K562 (cell line): ENCODE measurements around the gene TMEM39B. TPM values are rescaled to one million over a fixed set of nuclear protein-coding genes. Genes with fewer than 3 reads are reported as not detected.

Experiments used
- ATAC-seq: fragments of 200-7000 bp; cut with Tn5 transposase; 3 replicates; pipeline ENCODE4 v1.9.1; 2020; ENCODE audit warnings: moderate library complexity
- BruUV-seq: library from RNA; stranded (reverse); fragments of 400-500 nt; replicated peaks from 2 replicates; lab custom pipeline; 2021; lab: Mats Ljungman, UMichigan
- CTCF ChIA-PET: fragments of 300-600 bp; formaldehyde crosslinking; extraction: SDS; loops from one replicate; lab custom pipeline; 2021; ENCODE audit warnings: low intra/inter-chr PET ratio; lab: Yijun Ruan, JAX
- POLR2A ChIA-PET: fragments of 300-600, 350-650 bp; sonication (Branson Sonifier 250); formaldehyde crosslinking; extraction: SDS; loops from one replicate; lab custom pipeline; 2021; ENCODE audit warnings: antibody characterized with exemption, inconsistent platforms; lab: Yijun Ruan, JAX
- DNase-seq, 4 experiments: peaks; one replicate each; pipeline versions ENCODE4 v3.0.0 to v3.0.0-alpha.2; 2011 to 2018; ENCODE audit warnings: low spot score in 3 of 4, mixed read lengths in 3 of 4; ENCODE audit errors: extremely low read depth in 1 of 4
- FAIRE-seq: peaks from 2 replicates; lab custom pipeline; 2011; peaks lifted over from hg19 to GRCh38; lab: Jason Lieb, UNC
- H2AFZ ChIP-seq: 2 replicates; pipeline ENCODE4 v1.6.0; 2011; ENCODE audit warnings: low read depth, low read length, control low read depth, inconsistent platforms
- H3K27ac ChIP-seq: fragments of 200-600 bp; 3 replicates; pipeline ENCODE4 v1.8.0; 2011; ENCODE audit warnings: low read depth, mild to moderate bottlenecking, control low read depth, inconsistent platforms, low read length, moderate library complexity, mixed read lengths; ENCODE audit errors: extremely low read depth
- H3K27me3 ChIP-seq, 2 experiments: fragments of 300-600 bp in 1 of 2; 2 replicates in 1 of 2; 3 replicates in 1 of 2; pipeline versions ENCODE4 v1.6.0 to v1.8.0; 2011; ENCODE audit warnings: inconsistent platforms in 2 of 2, low read length in 2 of 2, mild to moderate bottlenecking in 1 of 2, mixed read lengths in 1 of 2, moderate library complexity in 1 of 2; ENCODE audit not compliant: control insufficient read depth in 2 of 2, insufficient read depth in 2 of 2
- H3K36me3 ChIP-seq: fragments of 300-600 bp; 3 replicates; pipeline ENCODE4 v1.8.0; 2011; ENCODE audit warnings: mild to moderate bottlenecking, low read length, inconsistent platforms; ENCODE audit not compliant: control insufficient read depth, insufficient read depth
- H3K4me1 ChIP-seq, 2 experiments: fragments of 200-600 bp in 1 of 2; replicated peaks in 1 of 2; 2 replicates in 1 of 2; 3 replicates in 1 of 2; pipeline versions ENCODE4 v1.5.1 to v1.8.0; 2011; ENCODE audit warnings: inconsistent platforms in 2 of 2, low read length in 2 of 2, mild to moderate bottlenecking in 1 of 2, mixed read lengths in 1 of 2, moderate library complexity in 1 of 2; ENCODE audit not compliant: control insufficient read depth in 2 of 2, insufficient read depth in 2 of 2
- H3K4me2 ChIP-seq: 2 replicates; pipeline ENCODE4 v1.6.1; 2011; ENCODE audit warnings: low read length, control low read depth, inconsistent platforms, mixed read lengths; ENCODE audit not compliant: insufficient read depth
- H3K4me3 ChIP-seq: fragments of 200-600 bp; sonication (generic), shearing (Covaris generic); 2 replicates; pipeline ENCODE4 v1.5.1; 2016; ENCODE audit warnings: control low read depth, inconsistent platforms
- H3K79me2 ChIP-seq: fragments of 200-600 bp; 3 replicates; pipeline ENCODE4 v1.8.0; 2011; ENCODE audit warnings: low read length, inconsistent platforms; ENCODE audit not compliant: control insufficient read depth, insufficient read depth
- H3K9ac ChIP-seq, 2 experiments: 2 replicates each; pipeline versions ENCODE4 v1.6.0 to v1.6.1; 2011; ENCODE audit warnings: low read depth in 2 of 2, low read length in 2 of 2, control low read depth in 1 of 2, inconsistent platforms in 1 of 2, mild to moderate bottlenecking in 1 of 2, mixed read lengths in 1 of 2; ENCODE audit not compliant: insufficient read depth in 1 of 2
- H3K9me1 ChIP-seq: one replicate; pipeline ENCODE4 v1.6.0; 2011; ENCODE audit warnings: inconsistent platforms, mild to moderate bottlenecking, low read length, moderate library complexity; ENCODE audit not compliant: control insufficient read depth, insufficient read depth
- H3K9me3 ChIP-seq: replicated peaks from 2 replicates; pipeline ENCODE4 v1.5.1; 2011; ENCODE audit warnings: low read depth, low read length, inconsistent platforms; ENCODE audit not compliant: control insufficient read depth, insufficient read depth
- H4K20me1 ChIP-seq: replicated peaks from 2 replicates; pipeline ENCODE4 v1.6.1; 2011; ENCODE audit warnings: low read length, inconsistent platforms, mixed read lengths; ENCODE audit not compliant: control insufficient read depth, insufficient read depth
- ERF ChIP-seq: fragments of 450-650 bp; formaldehyde crosslinking; IDR thresholded peaks from 2 replicates; pipeline ENCODE4 v1.4.0; 2020; ENCODE audit warnings: mild to moderate bottlenecking, mixed read lengths
- GABPA ChIP-seq: fragments of 200-800 bp; sonication (Bioruptor generic); conservative IDR thresholded peaks from 2 replicates; pipeline ENCODE4 v1.6.1; 2016; ENCODE audit warnings: low read depth, missing genetic modification characterization, missing compliant biosample characterization
- NFIC ChIP-seq: fragments of 450-650 bp; IDR thresholded peaks from 2 replicates; pipeline ENCODE4 v1.6.1; 2017; ENCODE audit warnings: mild to moderate bottlenecking, inconsistent platforms
- RFX1 ChIP-seq: fragments of 450-650 bp; IDR thresholded peaks from 2 replicates; pipeline ENCODE4 v1.6.1; 2016; ENCODE audit warnings: mild to moderate bottlenecking, moderate library complexity
- RFX7 ChIP-seq: fragments of 250-450 bp; sonication (Bioruptor Pico); IDR thresholded peaks from 2 replicates; pipeline ENCODE4 v1.5.1; 2021; ENCODE audit warnings: mild to moderate bottlenecking
- TAF7 ChIP-seq: fragments of 450-650 bp; IDR thresholded peaks from 2 replicates; pipeline ENCODE4 v1.6.1; 2016; ENCODE audit warnings: missing genetic modification characterization, missing compliant biosample characterization
- TGIF2 ChIP-seq: sonication (generic); formaldehyde crosslinking; IDR thresholded peaks from 2 replicates; pipeline ENCODE4 v1.8.1; 2022; ENCODE audit warnings: mild to moderate bottlenecking, missing genetic modification reagents, moderate library complexity
- ZNF347 ChIP-seq: fragments of 450-650 bp; formaldehyde crosslinking; IDR thresholded peaks from 2 replicates; pipeline ENCODE4 v1.4.0; 2020; ENCODE audit warnings: low read depth, mild to moderate bottlenecking, moderate library complexity
- ZNF76 ChIP-seq: fragments of 250-450 bp; sonication (Bioruptor Pico); IDR thresholded peaks from 2 replicates; pipeline ENCODE4 v1.4.0; 2020; ENCODE audit warnings: mild to moderate bottlenecking, moderate library complexity, borderline replicate concordance
- WGBS: fragments of 100-300 bp; shearing (Covaris generic); methylation state at CpG from one replicate; pipeline ENCODE4 v1.1.6; 2016; ENCODE audit warnings: low coverage, mixed read lengths; ENCODE audit not compliant: insufficient coverage; ENCODE audit errors: missing lambda C conversion rate; 5-methylcytosine and 5-hydroxymethylcytosine counted together
- in situ Hi-C: fragments of 300-500 bp; cut with MboI; formaldehyde crosslinking; loops from 4 replicates; pipeline ENCODE4 v1.15.0; 2018; ENCODE audit warnings: inconsistent platforms, mixed read lengths
- intact Hi-C: fragments of 100-400 bp; cut with micrococcal nuclease; formaldehyde crosslinking; loops from 2 replicates; pipeline ENCODE4 v1.14.2; 2022
- polyA plus RNA-seq, 8 experiments: library from polyadenylated mRNA; depleted of rRNA in 4 of 8; stranded (reverse) in 5 of 8; unstranded in 3 of 8; fragments of >200 nt; fragmentation: Nextera tagmentation in 2 of 8; fragmentation: Illumina TruSeq in 1 of 8; extraction: Ambion mirVana in 2 of 8; extraction: Trizol in 1 of 8; gene quantifications; 2 replicates each; pipeline versions ENCODE4 v1.2.1 to v1.2.3, GENCODE V29; 2011 to 2014; ENCODE audit warnings: inconsistent platforms in 1 of 8, missing spikeins in 1 of 8
- total RNA-seq, 7 experiments: library from RNA; depleted of rRNA in 6 of 7; stranded (reverse); fragments of >200 nt in 6 of 7; fragmentation: Illumina TruSeq in 2 of 7; extraction: Trizol in 2 of 7; gene quantifications; 2 replicates each; pipeline versions ENCODE4 v1.2.1 to v1.2.3, GENCODE V29; 2011 to 2021; ENCODE audit warnings: low replicate concordance in 1 of 7
- TF ChIP-seq, protein P1 (sequence below), 2 experiments: fragments of 450-650 bp; IDR thresholded peaks; 2 replicates each; pipeline ENCODE4 v1.6.1; 2016
- TF ChIP-seq, protein P2 (sequence below): fragments of 250-450 bp; sonication (Bioruptor Pico); IDR thresholded peaks from 2 replicates; pipeline ENCODE4 v1.4.0; 2020; ENCODE audit warnings: borderline replicate concordance
- TF ChIP-seq, protein P3 (sequence below): fragments of 450-650 bp; conservative IDR thresholded peaks from 2 replicates; pipeline ENCODE4 v1.6.1; 2016; ENCODE audit warnings: missing genetic modification characterization, low read depth, mild to moderate bottlenecking, control low read depth, missing compliant biosample characterization

TMEM39B gene
- total and polyA plus RNA-seq, 9 of the 15 experiments (the other 6 are each of a cell fraction or from before 2014, with no cell fraction given) = 0.92 to 28.5 (median 9.7) TPM

DNA sequence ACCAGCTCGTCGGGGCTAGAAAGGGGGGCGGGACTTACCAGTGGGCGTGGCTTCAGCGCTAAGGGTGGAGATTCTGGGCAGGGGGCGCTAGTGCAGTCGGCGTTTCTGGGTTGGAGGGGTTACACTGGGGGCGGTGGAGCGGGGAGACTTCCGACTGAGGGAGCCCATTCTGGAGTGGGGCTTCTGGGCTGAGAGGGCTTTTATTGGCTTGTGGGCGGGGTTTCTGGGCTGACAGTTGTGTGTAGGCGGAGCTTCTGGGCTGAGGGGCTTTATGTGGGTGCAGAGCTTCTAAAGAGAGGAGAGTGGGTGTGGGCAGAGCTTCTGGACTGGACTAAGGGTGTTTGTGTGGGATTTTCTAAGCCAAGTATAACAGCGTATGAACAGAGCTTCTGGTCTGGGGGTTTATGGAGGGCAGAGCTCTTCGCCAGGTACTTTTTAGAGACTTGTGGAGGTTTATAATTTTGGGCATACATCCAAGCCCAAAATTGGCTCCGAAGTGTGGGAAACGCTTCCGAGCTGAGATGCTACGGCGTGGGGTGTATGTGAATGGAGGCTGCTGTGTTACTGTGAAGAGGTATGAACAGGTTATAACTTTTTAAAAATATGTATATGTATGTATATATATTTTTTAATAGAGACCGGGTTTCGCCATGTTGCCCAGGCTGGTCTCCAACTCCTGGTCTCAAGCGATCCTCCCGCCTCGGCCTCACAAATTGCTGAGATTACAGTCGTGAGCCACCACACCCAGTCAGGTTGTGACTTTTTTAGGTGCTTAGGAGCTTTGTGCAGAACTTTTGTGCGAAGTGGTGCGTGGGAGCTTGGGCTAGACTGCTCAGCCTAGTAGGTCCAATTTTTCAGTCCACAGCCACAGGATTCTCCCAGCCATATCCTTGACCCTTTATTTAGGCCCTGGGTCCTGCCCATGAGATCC is 825 bp downstream of the TMEM39B start:
- peaks cover 21% of the 10 kb centered on the region for H3K79me2 ChIP-seq
- peak overlapping the region; percentile 99 for H2AFZ ChIP-seq
- TSS peak; percentile 59 for BruUV-seq
- DNase-seq (no peak), FAIRE-seq (no peak), ATAC-seq (peak; percentile 68)
- H3K36me3 ChIP-seq = peaks cover 33% of the 10 kb centered on the region; the same call in 2 of the 3 replicates
- H3K9ac ChIP-seq = peak overlapping the region; percentile 60 to 87
- in situ Hi-C loops = no loop called here
- peak overlapping the region; percentile 89 for H3K4me2 ChIP-seq
- H3K9me1 ChIP-seq = peaks cover 4% of the 10 kb centered on the region
- peak overlapping the region; percentile 83 for H3K4me3 ChIP-seq
- H3K27ac ChIP-seq = peak overlapping the region; percentile 79
- 19% methylated on average over 28 of the region's 28 CpGs for WGBS
- CTCF ChIA-PET = interaction anchor here (0.5 kb wide), 1 partner anchor 61 kb away, joined by 4 read pairs; no protein-coding TSS in a partner anchor
- no peaks in the 10 kb centered on the region for H3K9me3 ChIP-seq
- no peaks in the 10 kb centered on the region for H3K27me3 ChIP-seq
- H3K4me1 ChIP-seq = peaks cover 17 to 20% of the 10 kb centered on the region in 2 experiments
- intact Hi-C loops = loop anchor here (2.0 kb wide), 2 partner anchors 35 to 105 kb away; partner anchors contain the start of genes KPNA6 and TXLNA
- POLR2A ChIA-PET = interaction anchor here (0.5 to 2.7 kb wide), 30 partner anchors 8 to 358 kb away, joined by 3 to 17 read pairs (median 4); partner anchors contain the start of genes CCDC28B, KPNA6 and MARCKSL1
- H4K20me1 ChIP-seq = no peaks in the 10 kb centered on the region; the same call in 1 of the 2 replicates
- peak; percentile 67 for TF ChIP-seq NFIC
- TF ChIP-seq ERF (CRISPR knock-in tag) = no peak
- no peak for TF ChIP-seq RFX7
- TF ChIP-seq RFX1 = no peak
- TF ChIP-seq ZNF76 (CRISPR knock-in tag) = no peak
- TF ChIP-seq, protein P1, sequence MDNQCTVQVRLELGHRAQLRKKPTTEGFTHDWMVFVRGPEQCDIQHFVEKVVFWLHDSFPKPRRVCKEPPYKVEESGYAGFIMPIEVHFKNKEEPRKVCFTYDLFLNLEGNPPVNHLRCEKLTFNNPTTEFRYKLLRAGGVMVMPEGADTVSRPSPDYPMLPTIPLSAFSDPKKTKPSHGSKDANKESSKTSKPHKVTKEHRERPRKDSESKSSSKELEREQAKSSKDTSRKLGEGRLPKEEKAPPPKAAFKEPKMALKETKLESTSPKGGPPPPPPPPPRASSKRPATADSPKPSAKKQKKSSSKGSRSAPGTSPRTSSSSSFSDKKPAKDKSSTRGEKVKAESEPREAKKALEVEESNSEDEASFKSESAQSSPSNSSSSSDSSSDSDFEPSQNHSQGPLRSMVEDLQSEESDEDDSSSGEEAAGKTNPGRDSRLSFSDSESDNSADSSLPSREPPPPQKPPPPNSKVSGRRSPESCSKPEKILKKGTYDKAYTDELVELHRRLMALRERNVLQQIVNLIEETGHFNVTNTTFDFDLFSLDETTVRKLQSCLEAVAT (IDR thresholded peaks at IDR 0.05) = 0 out of 4 replicates have a peak, but pooled peaks of 1 of the 2 experiments have one; percentile 15
- TF ChIP-seq, protein P2, sequence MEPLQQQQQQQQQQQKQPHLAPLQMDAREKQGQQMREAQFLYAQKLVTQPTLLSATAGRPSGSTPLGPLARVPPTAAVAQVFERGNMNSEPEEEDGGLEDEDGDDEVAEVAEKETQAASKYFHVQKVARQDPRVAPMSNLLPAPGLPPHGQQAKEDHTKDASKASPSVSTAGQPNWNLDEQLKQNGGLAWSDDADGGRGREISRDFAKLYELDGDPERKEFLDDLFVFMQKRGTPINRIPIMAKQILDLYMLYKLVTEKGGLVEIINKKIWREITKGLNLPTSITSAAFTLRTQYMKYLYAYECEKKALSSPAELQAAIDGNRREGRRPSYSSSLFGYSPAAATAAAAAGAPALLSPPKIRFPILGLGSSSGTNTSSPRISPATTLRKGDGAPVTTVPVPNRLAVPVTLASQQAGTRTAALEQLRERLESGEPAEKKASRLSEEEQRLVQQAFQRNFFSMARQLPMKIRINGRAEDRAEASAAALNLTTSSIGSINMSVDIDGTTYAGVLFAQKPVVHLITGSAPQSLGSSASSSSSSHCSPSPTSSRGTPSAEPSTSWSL (CRISPR knock-in tag) = no peak
- TF ChIP-seq TGIF2 (CRISPR knock-in tag) = no peak
- TF ChIP-seq, protein P3, sequence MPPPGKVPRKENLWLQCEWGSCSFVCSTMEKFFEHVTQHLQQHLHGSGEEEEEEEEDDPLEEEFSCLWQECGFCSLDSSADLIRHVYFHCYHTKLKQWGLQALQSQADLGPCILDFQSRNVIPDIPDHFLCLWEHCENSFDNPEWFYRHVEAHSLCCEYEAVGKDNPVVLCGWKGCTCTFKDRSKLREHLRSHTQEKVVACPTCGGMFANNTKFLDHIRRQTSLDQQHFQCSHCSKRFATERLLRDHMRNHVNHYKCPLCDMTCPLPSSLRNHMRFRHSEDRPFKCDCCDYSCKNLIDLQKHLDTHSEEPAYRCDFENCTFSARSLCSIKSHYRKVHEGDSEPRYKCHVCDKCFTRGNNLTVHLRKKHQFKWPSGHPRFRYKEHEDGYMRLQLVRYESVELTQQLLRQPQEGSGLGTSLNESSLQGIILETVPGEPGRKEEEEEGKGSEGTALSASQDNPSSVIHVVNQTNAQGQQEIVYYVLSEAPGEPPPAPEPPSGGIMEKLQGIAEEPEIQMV = no peak
- TF ChIP-seq ZNF347 (CRISPR knock-in tag) = no peak
- TF ChIP-seq GABPA (tag) = no peak
- no peak for TF ChIP-seq TAF7 (tag)
